Measurements from ENCODE around the gene SDK1. TPM values are rescaled to one million over a fixed set of nuclear protein-coding genes. Genes with fewer than 3 reads are reported as not detected.

Gene SDK1
- total and polyA plus RNA-seq, 10 of the 15 experiments (the other 5 are each of a cell fraction or from before 2014, with no cell fraction given): 0.14 to 0.33 TPM; not detected in 8

DNA sequence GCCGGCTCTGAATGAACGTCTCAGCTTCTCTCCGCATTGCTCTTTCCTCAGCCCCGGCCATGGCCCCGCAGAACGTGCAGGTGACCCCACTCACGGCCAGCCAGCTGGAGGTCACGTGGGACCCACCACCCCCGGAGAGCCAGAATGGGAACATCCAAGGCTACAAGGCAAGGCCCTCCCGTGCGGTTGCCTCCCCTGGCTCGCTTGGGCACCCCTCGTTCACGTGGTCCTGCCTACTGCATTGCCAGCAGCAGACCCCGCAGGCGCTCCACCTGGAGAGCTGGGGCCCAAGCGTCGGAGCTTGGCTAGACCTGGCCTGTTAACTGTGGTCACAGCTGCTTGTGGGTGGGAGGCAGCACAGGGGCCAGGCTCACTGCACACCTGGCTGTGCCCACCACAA is 904.8 kb downstream of the SDK1 start:
- no peak overlapping the region for H3K4me3 ChIP-seq
- no peaks in the 10 kb centered on the region for H3K4me1 ChIP-seq (ENCODE audit: control insufficient read depth, insufficient read depth, low read length)
- no peaks in the 10 kb centered on the region for H3K79me2 ChIP-seq (ENCODE audit: control insufficient read depth, insufficient read depth, low read length)
- SMC1A ChIA-PET (ENCODE audit: uncharacterized antibody, unreplicated experiment): no interaction called here
- no peak overlapping the region for H3K9ac ChIP-seq (ENCODE audit: control insufficient read depth, insufficient read depth, low read length)
- in situ Hi-C loops (cut with MboI): no loop called here
- TF ChIP-seq BACH1 (IDR thresholded peaks at IDR 0.05; ENCODE audit: borderline replicate concordance) (no peak), EZH2 (IDR thresholded peaks at IDR 0.05; ENCODE audit: borderline replicate concordance, control insufficient read depth, low read depth, low read length) (no peak), TCF7 (IDR thresholded peaks at IDR 0.05; ENCODE audit: borderline replicate concordance) (no peak), PAX5 (IDR thresholded peaks at IDR 0.05; ENCODE audit: borderline replicate concordance, low read depth, low read length) (no peak), JUND (IDR thresholded peaks at IDR 0.05; ENCODE audit: low read depth, low read length) (no peak), SREBF1 (IDR thresholded peaks at IDR 0.05; ENCODE audit: low read length) (no peak), RELA (IDR thresholded peaks at IDR 0.05; ENCODE audit: borderline replicate concordance, partially characterized antibody) (no peak)
- no peak for ATAC-seq
- H3K36me3 ChIP-seq (ENCODE audit: control insufficient read depth in 2 of 2, insufficient read depth in 2 of 2, low read length in 1 of 2): no peaks in the 10 kb centered on the region
- no peak overlapping the region for H2AFZ ChIP-seq (ENCODE audit: control insufficient read depth, low read depth, low read length)
- RAD21 ChIA-PET (ENCODE audit: unreplicated experiment): no interaction called here
- no peaks in the 10 kb centered on the region for H3K27me3 ChIP-seq (replicated peaks in 1 of 2; ENCODE audit: control insufficient read depth in 2 of 2, insufficient read depth in 2 of 2, low read length in 1 of 2)
- no peak for DNase-seq (ENCODE audit: low read depth, low spot score)
- H3K4me2 ChIP-seq (ENCODE audit: control insufficient read depth, insufficient read depth): no peak overlapping the region
- BruUV-seq (replicated peaks): no TSS peak
- H4K20me1 ChIP-seq (ENCODE audit: control insufficient read depth, insufficient read depth): no peaks in the 10 kb centered on the region
- 57% methylated on average over 18 of the region's 18 CpGs for WGBS (ENCODE audit: insufficient coverage, insufficient replicate concordance, low lambda C conversion rate, missing lambda C conversion rate)
- CTCF ChIA-PET: no interaction called here
- no peak overlapping the region for H3K27ac ChIP-seq (ENCODE audit: control insufficient read depth, insufficient read depth)
- intact Hi-C loops (cut with micrococcal nuclease; ENCODE audit: unreplicated experiment): no loop called here
- H3K9me3 ChIP-seq (replicated peaks; ENCODE audit: control insufficient read depth, insufficient read depth, low read length): no peaks in the 10 kb centered on the region; the same call in 2 of the 3 replicates
- FAIRE-seq: no peak
- POLR2A ChIA-PET: no interaction called here

GRCh38 chr7:4207011-4207410 is 906.0 kb downstream of the SDK1 start:
- POLR2A ChIA-PET: no interaction called here
- H3K36me3 ChIP-seq (ENCODE audit: control insufficient read depth in 2 of 2, insufficient read depth in 2 of 2, low read length in 1 of 2): no peaks in the 10 kb centered on the region
- H3K9ac ChIP-seq (ENCODE audit: control insufficient read depth, insufficient read depth, low read length): no peak overlapping the region
- no peaks in the 10 kb centered on the region for H3K27me3 ChIP-seq (replicated peaks in 1 of 2; ENCODE audit: control insufficient read depth in 2 of 2, insufficient read depth in 2 of 2, low read length in 1 of 2)
- no peaks in the 10 kb centered on the region for H3K79me2 ChIP-seq (ENCODE audit: control insufficient read depth, insufficient read depth, low read length)
- ATAC-seq (no peak), DNase-seq (ENCODE audit: low read depth, low spot score) (no peak), FAIRE-seq (no peak)
- SMC1A ChIA-PET (ENCODE audit: uncharacterized antibody, unreplicated experiment): no interaction called here
- RAD21 ChIA-PET (ENCODE audit: unreplicated experiment): no interaction called here
- intact Hi-C loops (cut with micrococcal nuclease; ENCODE audit: unreplicated experiment): no loop called here
- H3K4me2 ChIP-seq (ENCODE audit: control insufficient read depth, insufficient read depth): no peak overlapping the region
- in situ Hi-C loops (cut with MboI): no loop called here
- no peak overlapping the region for H3K4me3 ChIP-seq
- WGBS (ENCODE audit: insufficient coverage, insufficient replicate concordance, low lambda C conversion rate, missing lambda C conversion rate): 66% methylated on average over 14 of the region's 14 CpGs
- H3K9me3 ChIP-seq (replicated peaks; ENCODE audit: control insufficient read depth, insufficient read depth, low read length): no peaks in the 10 kb centered on the region; the same call in 2 of the 3 replicates
- no TSS peak for BruUV-seq (replicated peaks)
- CTCF ChIA-PET: no interaction called here
- no peaks in the 10 kb centered on the region for H3K4me1 ChIP-seq (ENCODE audit: control insufficient read depth, insufficient read depth, low read length)
- no peak overlapping the region for H3K27ac ChIP-seq (ENCODE audit: control insufficient read depth, insufficient read depth)
- H2AFZ ChIP-seq (ENCODE audit: control insufficient read depth, low read depth, low read length): no peak overlapping the region
- H4K20me1 ChIP-seq (ENCODE audit: control insufficient read depth, insufficient read depth): no peaks in the 10 kb centered on the region
- TF ChIP-seq HDAC2 (IDR thresholded peaks at IDR 0.05): no peak
- TF ChIP-seq KLF5 (IDR thresholded peaks at IDR 0.05; ENCODE audit: partially characterized antibody): no peak
- no peak for TF ChIP-seq CBFB (IDR thresholded peaks at IDR 0.05; ENCODE audit: low read depth)
- TF ChIP-seq TBL1XR1 (IDR thresholded peaks at IDR 0.05; ENCODE audit: low read depth, low read length): no peak
- no peak for TF ChIP-seq E4F1 (IDR thresholded peaks at IDR 0.05; ENCODE audit: borderline replicate concordance, partially characterized antibody)
- no peak for TF ChIP-seq ETV6 (conservative IDR thresholded peaks at IDR 0.05 in 1 of 2, IDR thresholded peaks at IDR 0.05 in 1 of 2; ENCODE audit: borderline replicate concordance in 1 of 2, low read depth in 1 of 2)
- no peak for TF ChIP-seq EP300 (IDR thresholded peaks at IDR 0.05; ENCODE audit: borderline replicate concordance in 1 of 2, control insufficient read depth in 1 of 2, low read depth in 2 of 2, low read length in 2 of 2)
- TF ChIP-seq TCF7 (IDR thresholded peaks at IDR 0.05; ENCODE audit: borderline replicate concordance): no peak
- TF ChIP-seq ATF2 (IDR thresholded peaks at IDR 0.05; ENCODE audit: low read length): no peak
- TF ChIP-seq YY1 (IDR thresholded peaks at IDR 0.05; ENCODE audit: low read depth, low read length): no peak

Data from GM12878 (cell line).